IPS-18a (cell line): ENCODE data around the gene KCNJ6.
"Not testable (repeated sequence)": the region's sequence is repeated elsewhere in the genome, so short reads cannot be mapped to it uniquely, and the experiment has no call there.

Experiments used
- H3K27ac ChIP-seq: one replicate; pipeline ENCODE4 v1.5.1; 2013; ENCODE audit warnings: low read length
- H3K27me3 ChIP-seq: one replicate; pipeline ENCODE4 v1.6.1; 2013; ENCODE audit warnings: mild to moderate bottlenecking, low read length; ENCODE audit not compliant: control insufficient read depth, insufficient read depth
- H3K36me3 ChIP-seq: one replicate; pipeline ENCODE4 v1.6.1; 2013; ENCODE audit warnings: low read depth, low read length; ENCODE audit not compliant: control insufficient read depth
- H3K4me1 ChIP-seq: one replicate; pipeline ENCODE4 v1.6.1; 2013; ENCODE audit warnings: low read depth, low read length; ENCODE audit not compliant: control insufficient read depth
- H3K4me3 ChIP-seq: one replicate; pipeline ENCODE4 v1.5.1; 2013; ENCODE audit warnings: low read length
- H3K9ac ChIP-seq: one replicate; pipeline ENCODE4 v1.6.1; 2013; ENCODE audit warnings: mild to moderate bottlenecking, low read length, moderate library complexity
- H3K9me3 ChIP-seq: one replicate; pipeline ENCODE4 v1.6.1; 2013; ENCODE audit warnings: low read depth, low read length; ENCODE audit not compliant: control insufficient read depth

KCNJ6 gene

GRCh38 chr21:37587203-37587602 lies 329.1 kb downstream of the KCNJ6 start:
- no peaks in the 10 kb centered on the region for H3K36me3 ChIP-seq
- H3K4me3 ChIP-seq: no peak overlapping the region
- H3K27me3 ChIP-seq: no peaks in the 10 kb centered on the region
- H3K9ac ChIP-seq: no peak overlapping the region
- no peak overlapping the region for H3K27ac ChIP-seq
- no peaks in the 10 kb centered on the region for H3K9me3 ChIP-seq
- H3K4me1 ChIP-seq: peaks cover under 1% of the 10 kb centered on the region

GRCh38 chr21:37582590-37582989 lies 333.7 kb downstream of the KCNJ6 start:
- Histone ChIP-seq H3K9me3 (peaks cover 17% of the 10 kb centered on the region), H3K27me3 (no peaks in the 10 kb centered on the region), H3K27ac (no peak overlapping the region), H3K36me3 (no peaks in the 10 kb centered on the region), H3K4me3 (no peak overlapping the region), H3K4me1 (no peaks in the 10 kb centered on the region), H3K9ac (no peak overlapping the region)

- H3K36me3 ChIP-seq: no peaks in the 10 kb centered on the region
- H3K9me3 ChIP-seq: peaks cover 17% of the 10 kb centered on the region
- H3K4me3 ChIP-seq: no peak overlapping the region
- no peak overlapping the region for H3K27ac ChIP-seq
- no peaks in the 10 kb centered on the region for H3K27me3 ChIP-seq
- H3K9ac ChIP-seq: no peak overlapping the region
- H3K4me1 ChIP-seq: no peaks in the 10 kb centered on the region
Measured at GRCh38 chr21:37580666-37581065, 335.6 kb downstream of the KCNJ6 start.

GRCh38 chr21:37579356-37579755 lies 336.9 kb downstream of the KCNJ6 start:
- no peak overlapping the region for H3K9ac ChIP-seq
- H3K27ac ChIP-seq: no peak overlapping the region
- H3K4me1 ChIP-seq: no peaks in the 10 kb centered on the region
- H3K36me3 ChIP-seq: no peaks in the 10 kb centered on the region
- peaks cover 17% of the 10 kb centered on the region for H3K9me3 ChIP-seq
- no peak overlapping the region for H3K4me3 ChIP-seq
- H3K27me3 ChIP-seq: no peaks in the 10 kb centered on the region

DNA sequence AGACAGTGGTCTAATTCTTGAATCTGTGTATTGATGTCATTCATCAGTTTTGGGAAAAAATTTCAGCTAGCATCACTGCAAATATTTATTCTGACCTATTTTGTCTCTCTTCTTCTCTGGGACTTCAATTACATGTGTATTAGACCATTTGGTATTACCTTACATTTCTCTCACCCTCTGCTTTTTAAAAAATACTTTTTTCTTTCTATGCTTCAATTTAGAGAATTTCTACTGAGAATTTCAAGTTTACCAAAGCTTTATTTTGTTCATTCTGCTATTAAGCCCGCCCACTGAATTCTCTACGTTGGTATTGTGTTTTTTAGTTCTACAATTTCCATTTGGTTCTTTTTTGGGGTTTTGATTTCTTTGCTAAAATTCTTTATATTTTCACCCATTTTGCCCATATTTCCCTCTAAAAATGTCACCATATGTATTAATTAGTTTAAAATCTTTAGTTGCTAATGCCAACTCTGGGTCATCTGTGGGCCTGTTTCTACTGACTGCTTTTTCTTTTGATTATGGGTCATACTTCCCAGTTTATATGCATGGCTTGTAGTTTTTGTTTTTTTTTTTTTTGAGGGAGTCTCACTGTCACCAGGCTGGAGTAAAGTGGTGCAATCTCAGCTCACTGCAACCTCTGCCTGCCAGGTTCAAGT lies 337.7 kb downstream of the KCNJ6 start:
- no peaks in the 10 kb centered on the region for H3K27me3 ChIP-seq
- no peak overlapping the region for H3K4me3 ChIP-seq
- H3K27ac ChIP-seq: no peak overlapping the region
- H3K36me3 ChIP-seq: no peaks in the 10 kb centered on the region
- H3K4me1 ChIP-seq: no peaks in the 10 kb centered on the region
- peaks cover 17% of the 10 kb centered on the region for H3K9me3 ChIP-seq
- H3K9ac ChIP-seq: no peak overlapping the region

DNA sequence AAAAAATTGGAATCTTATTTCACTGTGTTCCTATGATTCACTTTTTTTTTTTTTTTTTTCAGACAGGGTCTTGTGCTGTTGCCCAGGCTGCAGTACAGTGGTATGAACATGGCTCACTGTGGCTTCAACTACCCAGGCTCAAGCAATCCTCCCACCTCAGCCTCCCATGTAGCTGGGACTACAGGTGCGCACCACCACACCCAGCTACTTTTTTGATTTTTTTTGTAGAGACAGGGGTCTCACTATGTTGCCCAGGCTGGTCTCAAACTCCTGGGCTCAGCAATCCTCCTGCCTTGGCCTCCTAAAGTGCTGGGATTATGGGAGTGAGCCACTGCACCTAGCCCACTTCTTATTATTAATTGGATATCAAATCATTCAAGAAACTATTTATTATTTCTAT lies 339.3 kb downstream of the KCNJ6 start:
- not testable (repeated sequence) for H3K9ac ChIP-seq, H3K4me1 ChIP-seq, H3K4me3 ChIP-seq, H3K27ac ChIP-seq, H3K36me3 ChIP-seq, H3K27me3 ChIP-seq
- H3K9me3 ChIP-seq: peaks cover 17% of the 10 kb centered on the region

- H3K9me3 ChIP-seq: peaks cover 17% of the 10 kb centered on the region
- H3K4me1 ChIP-seq: no peaks in the 10 kb centered on the region
- no peak overlapping the region for H3K9ac ChIP-seq
- H3K27ac ChIP-seq: no peak overlapping the region
- no peaks in the 10 kb centered on the region for H3K27me3 ChIP-seq
- no peaks in the 10 kb centered on the region for H3K36me3 ChIP-seq
- no peak overlapping the region for H3K4me3 ChIP-seq
Measured at GRCh38 chr21:37575580-37575979, 340.7 kb downstream of the KCNJ6 start.

- Histone ChIP-seq H3K27ac (no peak overlapping the region), H3K4me3 (no peak overlapping the region), H3K4me1 (no peaks in the 10 kb centered on the region), H3K9ac (no peak overlapping the region), H3K36me3 (no peaks in the 10 kb centered on the region), H3K27me3 (no peaks in the 10 kb centered on the region), H3K9me3 (peaks cover 17% of the 10 kb centered on the region)
Measured at GRCh38 chr21:37574751-37575150, 341.5 kb downstream of the KCNJ6 start.

- H3K4me3 ChIP-seq: no peak overlapping the region
- no peaks in the 10 kb centered on the region for H3K4me1 ChIP-seq
- H3K9ac ChIP-seq: no peak overlapping the region
- H3K27me3 ChIP-seq: no peaks in the 10 kb centered on the region
- H3K9me3 ChIP-seq: peaks cover 13% of the 10 kb centered on the region
- no peaks in the 10 kb centered on the region for H3K36me3 ChIP-seq
- H3K27ac ChIP-seq: no peak overlapping the region
Measured at GRCh38 chr21:37574316-37574715, 341.9 kb downstream of the KCNJ6 start.

GRCh38 chr21:37571442-37571841 lies 344.8 kb downstream of the KCNJ6 start:
- H3K27ac ChIP-seq: no peak overlapping the region
- no peaks in the 10 kb centered on the region for H3K4me1 ChIP-seq
- no peak overlapping the region for H3K9ac ChIP-seq
- no peak overlapping the region for H3K4me3 ChIP-seq
- H3K27me3 ChIP-seq: no peaks in the 10 kb centered on the region
- H3K36me3 ChIP-seq: no peaks in the 10 kb centered on the region
- no peaks in the 10 kb centered on the region for H3K9me3 ChIP-seq

DNA sequence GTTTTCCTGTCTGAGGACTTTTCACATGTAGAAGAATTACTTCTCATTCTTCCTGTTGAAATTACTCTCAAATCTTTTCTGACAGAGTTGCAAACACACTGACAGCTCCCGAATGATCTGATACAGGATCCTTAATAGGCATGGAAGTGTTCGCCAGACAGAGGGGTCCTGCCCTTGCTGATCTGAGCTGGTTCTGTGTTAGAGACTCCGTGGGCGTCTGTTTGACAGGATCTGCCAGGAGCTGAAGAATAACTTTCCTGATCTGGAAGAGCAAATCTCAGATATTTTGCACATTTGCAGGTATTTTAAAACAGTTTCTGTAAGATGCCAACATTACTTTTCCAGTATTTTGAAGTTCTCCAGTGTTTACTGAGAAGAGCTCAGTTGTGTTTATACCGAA lies 347.3 kb downstream of the KCNJ6 start:
- Histone ChIP-seq H3K9ac (no peak overlapping the region), H3K4me1 (peaks cover 13% of the 10 kb centered on the region), H3K27me3 (no peaks in the 10 kb centered on the region)

GRCh38 chr21:37568415-37568814 lies 347.8 kb downstream of the KCNJ6 start:
- H3K4me3 ChIP-seq: no peak overlapping the region
- H3K9ac ChIP-seq: no peak overlapping the region
- H3K27ac ChIP-seq: no peak overlapping the region
- H3K4me1 ChIP-seq: peaks cover 14% of the 10 kb centered on the region
- peaks cover under 1% of the 10 kb centered on the region for H3K27me3 ChIP-seq
- H3K9me3 ChIP-seq: no peaks in the 10 kb centered on the region
- H3K36me3 ChIP-seq: no peaks in the 10 kb centered on the region

More for the DNA sequence above, 347.3 kb downstream of the KCNJ6 start:
- Histone ChIP-seq H3K27ac (no peak overlapping the region), H3K36me3 (no peaks in the 10 kb centered on the region), H3K9me3 (no peaks in the 10 kb centered on the region), H3K4me3 (no peak overlapping the region)
